ENCODE data around the gene RFX1. TPM values are rescaled to one million over a fixed set of nuclear protein-coding genes. Genes with fewer than 3 reads are reported as not detected.

RFX1 gene
- total and polyA plus RNA-seq, 9 of the 15 experiments (the other 6 are each of a cell fraction or from before 2014, with no cell fraction given) = 0.14 to 19.3 (median 1.2) TPM

GRCh38 chr19:13980340-13980739 is 25.8 kb downstream of the RFX1 start:
- WGBS (ENCODE audit: insufficient coverage, low coverage, missing lambda C conversion rate) = 76% methylated on average over 12 of the region's 15 CpGs
- no peaks in the 10 kb centered on the region for H3K9me3 ChIP-seq (replicated peaks; ENCODE audit: control insufficient read depth, insufficient read depth, low read depth, low read length)
- peaks cover 0 to 58% of the 10 kb centered on the region in 2 experiments; a peak in 2 of 5 replicates for H3K4me1 ChIP-seq (replicated peaks in 1 of 2; ENCODE audit: control insufficient read depth in 2 of 2, insufficient read depth in 2 of 2, low read length in 2 of 2)
- TF ChIP-seq MCM7 (IDR thresholded peaks at IDR 0.05) = no peak
- TF ChIP-seq, protein P1, sequence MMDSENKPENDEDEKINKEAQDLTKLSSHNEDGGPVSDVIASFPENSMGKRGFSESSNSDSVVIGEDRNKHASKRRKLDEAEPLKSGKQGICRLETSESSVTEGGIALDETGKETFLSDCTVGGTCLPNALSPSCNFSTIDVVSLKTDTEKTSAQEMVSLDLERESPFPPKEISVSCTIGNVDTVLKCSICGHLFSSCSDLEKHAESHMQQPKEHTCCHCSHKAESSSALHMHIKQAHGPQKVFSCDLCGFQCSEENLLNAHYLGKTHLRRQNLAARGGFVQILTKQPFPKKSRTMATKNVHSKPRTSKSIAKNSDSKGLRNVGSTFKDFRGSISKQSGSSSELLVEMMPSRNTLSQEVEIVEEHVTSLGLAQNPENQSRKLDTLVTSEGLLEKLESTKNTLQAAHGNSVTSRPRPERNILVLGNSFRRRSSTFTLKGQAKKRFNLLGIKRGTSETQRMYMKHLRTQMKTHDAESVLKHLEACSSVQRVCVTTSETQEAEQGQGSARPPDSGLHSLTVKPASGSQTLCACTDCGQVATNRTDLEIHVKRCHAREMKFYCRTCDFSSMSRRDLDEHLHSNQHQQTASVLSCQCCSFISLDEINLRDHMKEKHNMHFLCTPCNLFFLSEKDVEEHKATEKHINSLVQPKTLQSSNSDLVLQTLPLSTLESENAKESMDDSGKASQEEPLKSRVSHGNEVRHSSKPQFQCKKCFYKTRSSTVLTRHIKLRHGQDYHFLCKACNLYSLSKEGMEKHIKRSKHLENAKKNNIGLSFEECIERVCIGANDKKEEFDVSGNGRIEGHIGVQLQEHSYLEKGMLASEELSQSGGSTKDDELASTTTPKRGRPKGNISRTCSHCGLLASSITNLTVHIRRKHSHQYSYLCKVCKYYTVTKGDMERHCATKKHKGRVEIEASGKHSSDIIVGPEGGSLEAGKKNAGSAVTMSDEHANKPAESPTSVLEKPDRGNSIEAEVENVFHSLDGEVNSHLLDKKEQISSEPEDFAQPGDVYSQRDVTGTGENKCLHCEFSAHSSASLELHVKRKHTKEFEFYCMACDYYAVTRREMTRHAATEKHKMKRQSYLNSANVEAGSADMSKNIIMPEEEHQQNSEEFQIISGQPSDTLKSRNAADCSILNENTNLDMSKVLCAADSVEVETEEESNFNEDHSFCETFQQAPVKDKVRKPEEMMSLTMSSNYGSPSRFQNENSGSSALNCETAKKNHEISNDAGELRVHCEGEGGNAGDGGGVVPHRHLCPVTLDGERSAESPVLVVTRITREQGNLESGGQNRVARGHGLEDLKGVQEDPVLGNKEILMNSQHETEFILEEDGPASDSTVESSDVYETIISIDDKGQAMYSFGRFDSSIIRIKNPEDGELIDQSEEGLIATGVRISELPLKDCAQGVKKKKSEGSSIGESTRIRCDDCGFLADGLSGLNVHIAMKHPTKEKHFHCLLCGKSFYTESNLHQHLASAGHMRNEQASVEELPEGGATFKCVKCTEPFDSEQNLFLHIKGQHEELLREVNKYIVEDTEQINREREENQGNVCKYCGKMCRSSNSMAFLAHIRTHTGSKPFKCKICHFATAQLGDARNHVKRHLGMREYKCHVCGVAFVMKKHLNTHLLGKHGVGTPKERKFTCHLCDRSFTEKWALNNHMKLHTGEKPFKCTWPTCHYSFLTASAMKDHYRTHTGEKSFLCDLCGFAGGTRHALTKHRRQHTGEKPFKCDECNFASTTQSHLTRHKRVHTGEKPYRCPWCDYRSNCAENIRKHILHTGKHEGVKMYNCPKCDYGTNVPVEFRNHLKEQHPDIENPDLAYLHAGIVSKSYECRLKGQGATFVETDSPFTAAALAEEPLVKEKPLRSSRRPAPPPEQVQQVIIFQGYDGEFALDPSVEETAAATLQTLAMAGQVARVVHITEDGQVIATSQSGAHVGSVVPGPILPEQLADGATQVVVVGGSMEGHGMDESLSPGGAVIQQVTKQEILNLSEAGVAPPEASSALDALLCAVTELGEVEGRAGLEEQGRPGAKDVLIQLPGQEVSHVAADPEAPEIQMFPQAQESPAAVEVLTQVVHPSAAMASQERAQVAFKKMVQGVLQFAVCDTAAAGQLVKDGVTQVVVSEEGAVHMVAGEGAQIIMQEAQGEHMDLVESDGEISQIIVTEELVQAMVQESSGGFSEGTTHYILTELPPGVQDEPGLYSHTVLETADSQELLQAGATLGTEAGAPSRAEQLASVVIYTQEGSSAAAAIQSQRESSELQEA (IDR thresholded peaks at IDR 0.05; ENCODE audit: low read depth) = no peak
- no peak for TF ChIP-seq CREM (IDR thresholded peaks at IDR 0.05; ENCODE audit: low read depth)
- TF ChIP-seq ZBTB12 (CRISPR knock-in tag; IDR thresholded peaks at IDR 0.05) = no peak
- TF ChIP-seq, protein P2, sequence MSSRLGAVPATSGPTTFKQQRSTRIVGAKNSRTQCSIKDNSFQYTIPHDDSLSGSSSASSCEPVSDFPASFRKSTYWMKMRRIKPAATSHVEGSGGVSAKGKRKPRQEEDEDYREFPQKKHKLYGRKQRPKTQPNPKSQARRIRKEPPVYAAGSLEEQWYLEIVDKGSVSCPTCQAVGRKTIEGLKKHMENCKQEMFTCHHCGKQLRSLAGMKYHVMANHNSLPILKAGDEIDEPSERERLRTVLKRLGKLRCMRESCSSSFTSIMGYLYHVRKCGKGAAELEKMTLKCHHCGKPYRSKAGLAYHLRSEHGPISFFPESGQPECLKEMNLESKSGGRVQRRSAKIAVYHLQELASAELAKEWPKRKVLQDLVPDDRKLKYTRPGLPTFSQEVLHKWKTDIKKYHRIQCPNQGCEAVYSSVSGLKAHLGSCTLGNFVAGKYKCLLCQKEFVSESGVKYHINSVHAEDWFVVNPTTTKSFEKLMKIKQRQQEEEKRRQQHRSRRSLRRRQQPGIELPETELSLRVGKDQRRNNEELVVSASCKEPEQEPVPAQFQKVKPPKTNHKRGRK (tag; IDR thresholded peaks at IDR 0.05) = no peak
- 0 out of 2 replicates have a peak, but pooled peaks have one; percentile 36 for TF ChIP-seq POLR2G (IDR thresholded peaks at IDR 0.05; ENCODE audit: low read depth, low read length)
- TF ChIP-seq FOXK1 (CRISPR knock-in tag; IDR thresholded peaks at IDR 0.05; ENCODE audit: borderline replicate concordance) = no peak
- no peak for TF ChIP-seq HOXB6 (CRISPR knock-in tag; IDR thresholded peaks at IDR 0.05; ENCODE audit: borderline replicate concordance)
- intact Hi-C loops (cut with micrococcal nuclease) (no loop called here), in situ Hi-C loops (cut with MboI) (no loop called here)
- FAIRE-seq = no peak
- POLR2A ChIA-PET = no interaction called here
- BruUV-seq (replicated peaks) = no TSS peak
- no peaks in the 10 kb centered on the region for H3K79me2 ChIP-seq (ENCODE audit: control insufficient read depth, insufficient read depth, low read length)
- DNase-seq (ENCODE audit: extremely low read depth in 1 of 4, low spot score in 3 of 4) = no peak
- CTCF ChIA-PET (ENCODE audit: low intra/inter-chr PET ratio) = no interaction called here
- no peak overlapping the region for H3K27ac ChIP-seq (ENCODE audit: extremely low read depth, low read depth, low read length)
- peaks cover 43% of the 10 kb centered on the region; the same call in 1 of the 3 replicates for H3K36me3 ChIP-seq (ENCODE audit: control insufficient read depth, insufficient read depth, low read length)
- H3K4me2 ChIP-seq (ENCODE audit: insufficient read depth, low read length) = no peak overlapping the region
- H2AFZ ChIP-seq (ENCODE audit: low read depth, low read length) = no peak overlapping the region
- H3K9ac ChIP-seq (ENCODE audit: insufficient read depth in 1 of 2, low read depth in 2 of 2, low read length in 2 of 2) = peak overlapping the region in 1 of 2 experiments; percentile 40; a peak in 1 of 4 replicates
- H3K27me3 ChIP-seq (ENCODE audit: control insufficient read depth in 2 of 2, insufficient read depth in 2 of 2, low read length in 2 of 2) = no peaks in the 10 kb centered on the region
- H4K20me1 ChIP-seq (replicated peaks; ENCODE audit: control insufficient read depth, insufficient read depth, low read length) = no peaks in the 10 kb centered on the region
- H3K9me1 ChIP-seq (ENCODE audit: control insufficient read depth, insufficient read depth, low read length) = no peaks in the 10 kb centered on the region
- ATAC-seq = no peak
- no peak overlapping the region for H3K4me3 ChIP-seq
